Brain pericyte (primary cell): ENCODE results near the gene MED8.

Experiments
- DNase-seq: peaks from one replicate; pipeline ENCODE4 v3.0.0-alpha.2; 2012; ENCODE audit warnings: low read depth, low spot score

MED8 gene

DNA sequence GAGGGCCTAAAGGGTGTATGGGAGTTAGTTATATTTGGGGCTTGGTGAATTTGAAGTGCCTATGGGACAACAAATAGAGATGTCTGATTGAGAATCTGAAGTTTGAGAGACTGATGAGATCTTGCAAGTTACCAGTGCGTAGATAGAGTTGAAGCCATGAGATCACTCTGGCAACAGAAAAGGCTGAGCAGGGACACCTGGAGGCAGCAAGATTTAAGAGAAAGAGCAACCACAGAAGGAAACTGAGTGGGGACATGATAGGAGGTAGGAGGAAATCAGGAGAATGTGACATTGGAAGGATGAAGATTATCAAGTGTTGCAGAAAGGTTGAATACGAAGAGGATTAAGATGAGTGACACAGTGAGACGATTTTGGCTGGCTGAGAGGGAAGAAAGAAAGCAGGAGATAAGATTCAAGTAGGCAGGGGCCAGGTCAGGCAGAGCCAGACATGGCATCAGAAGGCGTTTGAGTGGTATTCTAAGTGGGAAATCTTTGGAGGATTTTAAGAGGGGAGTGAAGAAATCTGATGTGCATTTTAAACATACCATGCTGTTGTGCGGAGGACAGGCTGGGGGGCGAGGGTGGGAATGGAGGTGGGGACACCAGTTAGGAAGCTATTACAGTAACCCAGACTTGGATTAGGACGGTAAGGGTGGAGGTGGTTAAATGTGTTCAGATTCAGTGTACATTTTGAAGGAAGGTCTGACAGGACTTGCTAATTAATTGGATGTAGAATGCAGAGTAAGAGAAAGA, 55.0 kb downstream of the MED8 start:
- DNase-seq: no peak
